Measurements from ENCODE around the gene L1CAM. TPM values are rescaled to one million over a fixed set of nuclear protein-coding genes. Genes with fewer than 3 reads are reported as not detected.
A peak's percentile ranks its signal among the peaks of the same experiment; 100 is the strongest.

L1CAM gene
- polyA plus RNA-seq, 4 donors, result 0.54 to 16.3 (median 2.1) TPM; not detected in 1

GRCh38 chrX:153921070-153921469 lies 35.1 kb upstream of the L1CAM start:
- peaks cover 0 to 19% (median 0%) of the 10 kb centered on the region in 3 donors for H3K4me1 ChIP-seq (ENCODE audit: control insufficient read depth in 3 of 3, insufficient read depth in 2 of 3, low read depth in 1 of 3, low read length in 2 of 3)
- DNase-seq (no peak), FAIRE-seq (no peak)
- 75 to 88% (median 81%) methylated on average over 7 to 16 of the region's 16 CpGs for WGBS, 3 donors
- peak overlapping the region in 1 of 3 donors; percentile 17 for H3K27ac ChIP-seq (ENCODE audit: low read depth in 1 of 3, low read length in 2 of 3)
- H3K27me3 ChIP-seq (ENCODE audit: control insufficient read depth in 3 of 3, insufficient read depth in 3 of 3, low read length in 3 of 3), result no peaks in the 10 kb centered on the region
- H3K9me3 ChIP-seq (ENCODE audit: control insufficient read depth in 2 of 2, insufficient read depth in 1 of 2, low read depth in 1 of 2, low read length in 1 of 2), result no peaks in the 10 kb centered on the region
- no peak overlapping the region for H3K4me3 ChIP-seq (ENCODE audit: low read depth in 1 of 3, low read length in 3 of 3)
- H3K36me3 ChIP-seq (ENCODE audit: control insufficient read depth in 3 of 3, insufficient read depth in 2 of 3, low read depth in 1 of 3, low read length in 3 of 3), result peaks cover 0 to 21% (median 0%) of the 10 kb centered on the region in 3 donors

- peaks cover 0 to 16% (median 0%) of the 10 kb centered on the region in 3 donors for H3K4me1 ChIP-seq (ENCODE audit: control insufficient read depth in 3 of 3, insufficient read depth in 2 of 3, low read depth in 1 of 3, low read length in 2 of 3)
- H3K9me3 ChIP-seq (ENCODE audit: control insufficient read depth in 2 of 2, insufficient read depth in 1 of 2, low read depth in 1 of 2, low read length in 1 of 2), result no peaks in the 10 kb centered on the region
- H3K36me3 ChIP-seq (ENCODE audit: control insufficient read depth in 3 of 3, insufficient read depth in 2 of 3, low read depth in 1 of 3, low read length in 3 of 3), result peaks cover 0 to 21% (median 0%) of the 10 kb centered on the region in 3 donors
- H3K27ac ChIP-seq (ENCODE audit: low read depth in 1 of 3, low read length in 2 of 3), result no peak overlapping the region
- DNase-seq (no peak), FAIRE-seq (no peak)
- no peaks in the 10 kb centered on the region for H3K27me3 ChIP-seq (ENCODE audit: control insufficient read depth in 3 of 3, insufficient read depth in 3 of 3, low read length in 3 of 3)
- WGBS, 3 donors, result 84 to 96% (median 95%) methylated on average over 3 to 14 of the region's 14 CpGs
- H3K4me3 ChIP-seq (ENCODE audit: low read depth in 1 of 3, low read length in 3 of 3), result no peak overlapping the region
Measured at GRCh38 chrX:153920546-153920945, 34.6 kb upstream of the L1CAM start.

DNA sequence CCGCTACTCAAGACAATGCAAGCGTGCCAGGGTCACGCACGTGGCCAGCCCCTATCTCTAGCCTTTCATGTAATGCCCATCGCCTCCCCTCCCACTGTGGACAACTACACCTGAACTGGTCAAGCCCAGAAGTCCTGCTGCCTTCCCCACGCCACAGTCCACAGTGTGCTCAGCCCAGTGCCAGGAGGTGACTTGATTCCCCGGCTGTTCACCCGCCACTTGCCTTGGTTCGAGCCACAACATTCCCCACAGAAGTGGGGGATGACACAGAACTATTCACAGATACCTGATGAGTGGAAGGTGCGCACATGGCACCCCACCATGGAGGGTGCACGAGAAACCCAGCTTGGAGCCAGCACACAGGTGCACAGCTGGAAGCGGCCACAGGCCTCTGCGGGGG lies 33.3 kb upstream of the L1CAM start:
- H3K4me3 ChIP-seq (ENCODE audit: low read depth in 1 of 3, low read length in 3 of 3), result no peak overlapping the region
- 91 to 95% (median 93%) methylated on average over 13 of the region's 13 CpGs for WGBS, 3 donors
- H3K9me3 ChIP-seq (ENCODE audit: control insufficient read depth in 2 of 2, insufficient read depth in 1 of 2, low read depth in 1 of 2, low read length in 1 of 2), result no peaks in the 10 kb centered on the region
- H3K36me3 ChIP-seq (ENCODE audit: control insufficient read depth in 3 of 3, insufficient read depth in 2 of 3, low read depth in 1 of 3, low read length in 3 of 3), result peaks cover 0 to 21% (median 0%) of the 10 kb centered on the region in 3 donors
- H3K4me1 ChIP-seq (ENCODE audit: control insufficient read depth in 3 of 3, insufficient read depth in 2 of 3, low read depth in 1 of 3, low read length in 2 of 3), result peaks cover 0 to 5% (median 0%) of the 10 kb centered on the region in 3 donors
- H3K27ac ChIP-seq (ENCODE audit: low read depth in 1 of 3, low read length in 2 of 3), result no peak overlapping the region
- H3K27me3 ChIP-seq (ENCODE audit: control insufficient read depth in 3 of 3, insufficient read depth in 3 of 3, low read length in 3 of 3), result no peaks in the 10 kb centered on the region
- DNase-seq (no peak), FAIRE-seq (no peak)

- Histone ChIP-seq H3K4me1 (ENCODE audit: control insufficient read depth in 3 of 3, insufficient read depth in 2 of 3, low read depth in 1 of 3, low read length in 2 of 3) (peaks cover 0 to 5% (median 0%) of the 10 kb centered on the region in 3 donors), H3K4me3 (ENCODE audit: low read depth in 1 of 3, low read length in 3 of 3) (no peak overlapping the region), H3K27ac (ENCODE audit: low read depth in 1 of 3, low read length in 2 of 3) (no peak overlapping the region), H3K9me3 (ENCODE audit: control insufficient read depth in 2 of 2, insufficient read depth in 1 of 2, low read depth in 1 of 2, low read length in 1 of 2) (no peaks in the 10 kb centered on the region), H3K27me3 (ENCODE audit: control insufficient read depth in 3 of 3, insufficient read depth in 3 of 3, low read length in 3 of 3) (no peaks in the 10 kb centered on the region), H3K36me3 (ENCODE audit: control insufficient read depth in 3 of 3, insufficient read depth in 2 of 3, low read depth in 1 of 3, low read length in 3 of 3) (peaks cover 0 to 23% (median 0%) of the 10 kb centered on the region in 3 donors)
- no peak for FAIRE-seq
- no peak for DNase-seq
- 79 to 97% (median 91%) methylated on average over 6 of the region's 6 CpGs for whole genome bisulfite sequencing, 3 donors
Measured at GRCh38 chrX:153917869-153918268, 31.9 kb upstream of the L1CAM start.

- no peaks in the 10 kb centered on the region for H3K4me1 ChIP-seq (ENCODE audit: control insufficient read depth in 3 of 3, insufficient read depth in 2 of 3, low read depth in 1 of 3, low read length in 2 of 3)
- H3K4me3 ChIP-seq (ENCODE audit: low read depth in 1 of 3, low read length in 3 of 3), result no peak overlapping the region
- H3K36me3 ChIP-seq (ENCODE audit: control insufficient read depth in 3 of 3, insufficient read depth in 2 of 3, low read depth in 1 of 3, low read length in 3 of 3), result peaks cover 0 to 21% (median 2%) of the 10 kb centered on the region in 3 donors
- DNase-seq (no peak), FAIRE-seq (no peak)
- WGBS, 3 donors, result 87 to 92% (median 91%) methylated on average over 7 to 17 of the region's 17 CpGs
- no peaks in the 10 kb centered on the region for H3K27me3 ChIP-seq (ENCODE audit: control insufficient read depth in 3 of 3, insufficient read depth in 3 of 3, low read length in 3 of 3)
- H3K9me3 ChIP-seq (ENCODE audit: control insufficient read depth in 2 of 2, insufficient read depth in 1 of 2, low read depth in 1 of 2, low read length in 1 of 2), result no peaks in the 10 kb centered on the region
- no peak overlapping the region for H3K27ac ChIP-seq (ENCODE audit: low read depth in 1 of 3, low read length in 2 of 3)
Measured at GRCh38 chrX:153913701-153914100, 27.7 kb upstream of the L1CAM start.

DNA sequence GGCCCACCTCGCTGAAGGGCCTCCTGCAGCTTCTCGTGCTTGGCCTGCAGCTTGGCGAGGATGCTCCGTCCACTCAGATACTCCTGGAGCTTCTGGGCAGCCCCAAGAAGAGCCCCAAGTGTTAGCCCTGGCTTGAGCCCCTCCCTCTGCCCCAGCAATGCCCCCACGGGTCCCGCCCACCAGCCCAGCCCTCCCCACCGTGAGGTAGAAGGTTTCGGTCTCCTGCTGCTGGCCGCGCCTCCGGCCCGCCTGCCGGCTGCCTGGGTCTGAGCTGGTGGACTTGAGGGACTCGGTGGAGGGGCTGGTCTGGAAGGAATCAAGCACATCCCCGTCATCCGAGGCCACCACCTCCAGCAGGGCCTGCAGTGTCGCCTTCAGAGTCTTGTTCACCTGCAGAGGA lies 27.2 kb upstream of the L1CAM start:
- FAIRE-seq, result no peak
- Histone ChIP-seq H3K27ac (ENCODE audit: low read depth in 1 of 3, low read length in 2 of 3) (no peak overlapping the region), H3K4me1 (ENCODE audit: control insufficient read depth in 3 of 3, insufficient read depth in 2 of 3, low read depth in 1 of 3, low read length in 2 of 3) (no peaks in the 10 kb centered on the region), H3K9me3 (ENCODE audit: control insufficient read depth in 2 of 2, insufficient read depth in 1 of 2, low read depth in 1 of 2, low read length in 1 of 2) (no peaks in the 10 kb centered on the region), H3K4me3 (ENCODE audit: low read depth in 1 of 3, low read length in 3 of 3) (no peak overlapping the region), H3K36me3 (ENCODE audit: control insufficient read depth in 3 of 3, insufficient read depth in 2 of 3, low read depth in 1 of 3, low read length in 3 of 3) (peaks cover 0 to 22% (median 2%) of the 10 kb centered on the region in 3 donors), H3K27me3 (ENCODE audit: control insufficient read depth in 3 of 3, insufficient read depth in 3 of 3, low read length in 3 of 3) (no peaks in the 10 kb centered on the region)
- no peak for DNase-seq
- WGBS, 3 donors, result 76 to 82% (median 76%) methylated on average over 13 to 17 of the region's 17 CpGs

GRCh38 chrX:153911798-153912197 lies 25.8 kb upstream of the L1CAM start:
- no peak overlapping the region for H3K27ac ChIP-seq (ENCODE audit: low read depth in 1 of 3, low read length in 2 of 3)
- no peaks in the 10 kb centered on the region for H3K9me3 ChIP-seq (ENCODE audit: control insufficient read depth in 2 of 2, insufficient read depth in 1 of 2, low read depth in 1 of 2, low read length in 1 of 2)
- WGBS, 3 donors, result 68 to 88% (median 85%) methylated on average over 6 of the region's 6 CpGs
- DNase-seq (no peak), FAIRE-seq (no peak)
- peaks cover 0 to 22% (median 2%) of the 10 kb centered on the region in 3 donors for H3K36me3 ChIP-seq (ENCODE audit: control insufficient read depth in 3 of 3, insufficient read depth in 2 of 3, low read depth in 1 of 3, low read length in 3 of 3)
- no peaks in the 10 kb centered on the region for H3K4me1 ChIP-seq (ENCODE audit: control insufficient read depth in 3 of 3, insufficient read depth in 2 of 3, low read depth in 1 of 3, low read length in 2 of 3)
- H3K4me3 ChIP-seq (ENCODE audit: low read depth in 1 of 3, low read length in 3 of 3), result no peak overlapping the region
- H3K27me3 ChIP-seq (ENCODE audit: control insufficient read depth in 3 of 3, insufficient read depth in 3 of 3, low read length in 3 of 3), result no peaks in the 10 kb centered on the region

GRCh38 chrX:153910446-153910845 lies 24.5 kb upstream of the L1CAM start:
- no peak for FAIRE-seq
- no peak for DNase-seq
- Histone ChIP-seq H3K4me1 (ENCODE audit: control insufficient read depth in 3 of 3, insufficient read depth in 2 of 3, low read depth in 1 of 3, low read length in 2 of 3) (no peaks in the 10 kb centered on the region), H3K27me3 (ENCODE audit: control insufficient read depth in 3 of 3, insufficient read depth in 3 of 3, low read length in 3 of 3) (no peaks in the 10 kb centered on the region), H3K9me3 (ENCODE audit: control insufficient read depth in 2 of 2, insufficient read depth in 1 of 2, low read depth in 1 of 2, low read length in 1 of 2) (no peaks in the 10 kb centered on the region), H3K36me3 (ENCODE audit: control insufficient read depth in 3 of 3, insufficient read depth in 2 of 3, low read depth in 1 of 3, low read length in 3 of 3) (peaks cover 0 to 19% (median 2%) of the 10 kb centered on the region in 3 donors), H3K4me3 (ENCODE audit: low read depth in 1 of 3, low read length in 3 of 3) (no peak overlapping the region), H3K27ac (ENCODE audit: low read depth in 1 of 3, low read length in 2 of 3) (no peak overlapping the region)
- 95 to 98% (median 96%) methylated on average over 12 to 22 of the region's 22 CpGs for WGBS, 3 donors

GRCh38 chrX:153909980-153910360 lies 24.0 kb upstream of the L1CAM start:
- no peaks in the 10 kb centered on the region for H3K9me3 ChIP-seq (ENCODE audit: control insufficient read depth in 2 of 2, insufficient read depth in 1 of 2, low read depth in 1 of 2, low read length in 1 of 2)
- H3K4me3 ChIP-seq (ENCODE audit: low read depth in 1 of 3, low read length in 3 of 3), result no peak overlapping the region
- H3K36me3 ChIP-seq (ENCODE audit: control insufficient read depth in 3 of 3, insufficient read depth in 2 of 3, low read depth in 1 of 3, low read length in 3 of 3), result peaks cover 0 to 19% (median 2%) of the 10 kb centered on the region in 3 donors
- no peaks in the 10 kb centered on the region for H3K4me1 ChIP-seq (ENCODE audit: control insufficient read depth in 3 of 3, insufficient read depth in 2 of 3, low read depth in 1 of 3, low read length in 2 of 3)
- FAIRE-seq, result no peak
- DNase-seq, result no peak
- WGBS, 3 donors, result 94 to 98% (median 95%) methylated on average over 16 to 25 of the region's 25 CpGs
- H3K27ac ChIP-seq (ENCODE audit: low read depth in 1 of 3, low read length in 2 of 3), result no peak overlapping the region
- H3K27me3 ChIP-seq (ENCODE audit: control insufficient read depth in 3 of 3, insufficient read depth in 3 of 3, low read length in 3 of 3), result no peaks in the 10 kb centered on the region
